Choroid plexus epithelial cell (primary cell): ENCODE results near the gene MYO9B.

Source experiments
- DNase-seq: peaks from one replicate; pipeline ENCODE4 v3.0.0-alpha.2; 2010; ENCODE audit warnings: low read depth
- H3K4me3 ChIP-seq: 2 replicates; pipeline ENCODE4 v1.5.1; 2011; ENCODE audit warnings: low read depth, mild to moderate bottlenecking, control low read depth, low read length, moderate library complexity
- CTCF ChIP-seq: conservative IDR thresholded peaks from 2 replicates; pipeline ENCODE4 v1.5.1; 2011; ENCODE audit warnings: low read depth, mild to moderate bottlenecking, control low read depth, inconsistent platforms, low read length, moderate library complexity

Gene MYO9B, protein sequence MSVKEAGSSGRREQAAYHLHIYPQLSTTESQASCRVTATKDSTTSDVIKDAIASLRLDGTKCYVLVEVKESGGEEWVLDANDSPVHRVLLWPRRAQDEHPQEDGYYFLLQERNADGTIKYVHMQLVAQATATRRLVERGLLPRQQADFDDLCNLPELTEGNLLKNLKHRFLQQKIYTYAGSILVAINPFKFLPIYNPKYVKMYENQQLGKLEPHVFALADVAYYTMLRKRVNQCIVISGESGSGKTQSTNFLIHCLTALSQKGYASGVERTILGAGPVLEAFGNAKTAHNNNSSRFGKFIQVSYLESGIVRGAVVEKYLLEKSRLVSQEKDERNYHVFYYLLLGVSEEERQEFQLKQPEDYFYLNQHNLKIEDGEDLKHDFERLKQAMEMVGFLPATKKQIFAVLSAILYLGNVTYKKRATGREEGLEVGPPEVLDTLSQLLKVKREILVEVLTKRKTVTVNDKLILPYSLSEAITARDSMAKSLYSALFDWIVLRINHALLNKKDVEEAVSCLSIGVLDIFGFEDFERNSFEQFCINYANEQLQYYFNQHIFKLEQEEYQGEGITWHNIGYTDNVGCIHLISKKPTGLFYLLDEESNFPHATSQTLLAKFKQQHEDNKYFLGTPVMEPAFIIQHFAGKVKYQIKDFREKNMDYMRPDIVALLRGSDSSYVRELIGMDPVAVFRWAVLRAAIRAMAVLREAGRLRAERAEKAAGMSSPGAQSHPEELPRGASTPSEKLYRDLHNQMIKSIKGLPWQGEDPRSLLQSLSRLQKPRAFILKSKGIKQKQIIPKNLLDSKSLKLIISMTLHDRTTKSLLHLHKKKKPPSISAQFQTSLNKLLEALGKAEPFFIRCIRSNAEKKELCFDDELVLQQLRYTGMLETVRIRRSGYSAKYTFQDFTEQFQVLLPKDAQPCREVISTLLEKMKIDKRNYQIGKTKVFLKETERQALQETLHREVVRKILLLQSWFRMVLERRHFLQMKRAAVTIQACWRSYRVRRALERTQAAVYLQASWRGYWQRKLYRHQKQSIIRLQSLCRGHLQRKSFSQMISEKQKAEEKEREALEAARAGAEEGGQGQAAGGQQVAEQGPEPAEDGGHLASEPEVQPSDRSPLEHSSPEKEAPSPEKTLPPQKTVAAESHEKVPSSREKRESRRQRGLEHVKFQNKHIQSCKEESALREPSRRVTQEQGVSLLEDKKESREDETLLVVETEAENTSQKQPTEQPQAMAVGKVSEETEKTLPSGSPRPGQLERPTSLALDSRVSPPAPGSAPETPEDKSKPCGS (N-terminal part only)

GRCh38 chr19:17075035-17075863 lies at the start of gene MYO9B, which contains the start of gene HAUS8:
MYO9B (plus strand) TSS chr19:17075777; CDS start chr19:17101718, 25,941 bp downstream.
HAUS8 (minus strand) TSS chr19:17075452; CDS start chr19:17075422, 30 bp downstream.
- no peak for TF ChIP-seq CTCF
- H3K4me3 ChIP-seq = peak within 1 kb of the TSS; percentile 94

DNA sequence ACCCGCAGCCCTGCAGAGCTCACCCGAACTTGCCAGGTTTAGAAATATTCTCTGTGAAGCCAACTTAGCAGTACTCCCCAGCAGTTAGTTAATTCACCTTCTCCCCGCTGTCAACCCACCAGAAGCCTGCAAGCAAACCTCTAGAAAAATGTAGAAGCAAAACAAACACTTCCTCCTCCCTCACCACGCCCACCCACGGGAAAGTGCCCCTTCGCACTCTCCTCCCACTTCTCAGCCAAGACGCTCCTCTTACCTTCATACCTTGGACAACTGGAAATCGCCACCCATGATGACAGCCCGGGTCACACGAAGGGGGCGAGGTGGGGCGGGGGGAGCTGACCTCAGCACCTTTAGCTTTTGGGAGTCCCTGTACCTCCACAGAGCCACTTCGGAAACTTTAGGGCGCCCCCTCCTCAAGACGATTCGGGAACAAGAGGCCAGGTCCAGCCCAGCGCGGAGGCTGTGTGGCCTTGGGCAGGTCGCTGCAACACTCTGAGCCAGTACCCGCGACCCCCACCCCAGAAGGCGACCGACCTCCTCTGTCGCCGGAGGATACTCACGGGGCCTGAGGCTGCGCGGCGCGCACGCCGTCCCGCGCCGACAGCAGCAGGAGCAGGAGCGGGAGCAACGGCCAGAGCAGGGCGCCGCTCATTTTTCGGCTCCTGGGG lies 49.5 kb upstream of the MYO9B start:
- no peak for TF ChIP-seq CTCF
- peak overlapping the region; percentile 1 for H3K4me3 ChIP-seq
- DNase-seq = peak; percentile 31

More at GRCh38 chr19:17075035-17075863, at the start of gene MYO9B, which contains the start of gene HAUS8:
- DNase-seq = peak; percentile 100

DNA sequence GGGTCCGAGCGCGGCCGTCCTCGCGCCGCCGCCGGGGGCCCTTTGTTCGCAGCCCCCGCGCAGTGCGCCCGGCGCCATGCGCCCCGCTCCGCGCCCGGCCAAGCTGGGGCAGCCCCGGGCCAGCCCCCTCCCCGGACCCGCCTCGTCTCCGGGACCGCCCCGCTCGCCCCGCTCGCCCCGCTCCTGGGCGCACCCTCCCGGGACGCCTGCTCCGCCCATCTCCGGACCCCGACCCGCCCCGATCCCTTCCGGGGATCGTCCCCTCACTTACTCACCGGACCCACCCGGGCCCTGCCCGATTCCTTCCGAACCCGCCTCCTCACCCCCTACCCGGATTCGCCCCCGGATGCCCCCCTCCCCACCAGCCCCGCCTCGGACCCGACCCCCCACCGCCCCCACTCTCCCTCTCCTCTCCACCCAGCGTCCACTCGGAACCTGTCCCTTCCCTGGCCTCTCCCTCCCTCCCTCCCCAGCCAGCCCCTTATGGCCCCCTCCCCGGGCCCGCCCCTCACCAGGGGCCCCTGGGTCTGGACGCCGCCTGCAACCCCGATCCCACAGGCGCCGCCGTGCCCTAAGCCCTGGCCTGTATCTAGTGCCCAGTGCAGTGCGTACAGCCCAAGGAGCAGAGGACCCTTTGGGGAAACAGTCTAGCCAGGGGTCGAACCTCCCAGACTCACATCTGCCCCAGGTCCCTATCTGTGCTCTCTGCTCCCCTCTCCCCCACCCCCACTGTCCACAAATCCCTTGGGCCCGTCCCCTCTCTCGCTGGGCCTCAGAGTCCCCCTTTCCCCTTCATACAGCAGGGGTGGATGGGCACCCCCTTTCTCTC lies 48.7 kb upstream of the MYO9B start, which contains the start of gene CPAMD8:
TSS of gene CPAMD8 (minus strand) at position 105 of the 829 bp plus-strand sequence. CDS start 168 bp downstream, outside the sequence.
- DNase-seq = no peak
- TF ChIP-seq CTCF = no peak
- H3K4me3 ChIP-seq = peak within 1 kb of the TSS; percentile 1

DNA sequence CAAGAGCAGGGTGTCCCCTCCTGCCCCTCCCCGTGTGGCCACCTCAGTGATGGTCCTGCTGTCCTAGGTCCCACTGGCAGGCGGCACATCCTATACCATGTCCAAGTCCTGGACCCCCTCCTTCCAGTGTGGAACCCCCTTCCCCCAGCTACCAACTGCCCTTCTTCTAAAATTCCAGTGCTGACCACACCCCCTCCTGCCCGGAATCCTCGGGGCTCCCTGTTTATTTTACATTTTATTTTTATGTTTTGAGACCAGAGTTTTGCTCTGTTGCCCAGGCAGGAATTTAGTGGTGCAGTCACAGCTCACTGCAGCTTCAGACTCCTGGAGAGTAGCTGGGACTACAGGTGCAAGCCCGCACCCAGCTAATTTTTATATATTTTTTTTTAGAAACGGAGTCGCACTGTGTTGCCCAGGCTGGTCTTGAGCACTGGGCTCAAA lies 48.0 kb upstream of the MYO9B start:
- TF ChIP-seq CTCF = no peak
- H3K4me3 ChIP-seq = no peak overlapping the region
- DNase-seq = no peak

- H3K4me3 ChIP-seq = no peak overlapping the region
- DNase-seq = no peak
- no peak for TF ChIP-seq CTCF
Measured at GRCh38 chr19:17031741-17032140, 43.8 kb upstream of the MYO9B start.
